WTC11 (cell line): Measurements from ENCODE around the gene DPF1. TPM values are rescaled to one million over a fixed set of nuclear protein-coding genes. Genes with fewer than 3 reads are reported as not detected.

Experiments used
- ATAC-seq: fragments of 200-7000 bp; cut with Tn5 transposase; 2 replicates; pipeline ENCODE4 v1.10.0; 2021; ENCODE audit warnings: mild to moderate bottlenecking, moderate library complexity
- CTCF ChIA-PET: fragments of 300-600 bp; sonication (Branson Sonifier 250); formaldehyde crosslinking; loops from one replicate; lab custom pipeline; 2021; ENCODE audit warnings: antibody characterized with exemption; lab: Charles Lee
- POLR2A ChIA-PET: fragments of 350-600 bp; sonication (Branson Sonifier 250); formaldehyde crosslinking; loops from one replicate; lab custom pipeline; 2021; ENCODE audit warnings: antibody characterized with exemption; lab: Charles Lee
- DNase-seq: peaks from one replicate; pipeline ENCODE4 v3.0.0; 2021; ENCODE audit warnings: low spot score
- H3K27ac Mint-ChIP-seq: 2 replicates; pipeline ENCODE4 v1.8.0; 2021; ENCODE audit warnings: mixed read lengths
- H3K27me3 Mint-ChIP-seq: 2 replicates; pipeline ENCODE4 v1.8.0; 2021; ENCODE audit warnings: low read depth, mild to moderate bottlenecking, moderate library complexity, mixed read lengths
- H3K36me3 Mint-ChIP-seq: 2 replicates; pipeline ENCODE4 v1.8.0; 2021; ENCODE audit warnings: mixed read lengths
- H3K4me1 Mint-ChIP-seq: 2 replicates; pipeline ENCODE4 v1.8.0; 2022; ENCODE audit warnings: mixed read lengths
- H3K4me3 Mint-ChIP-seq: 2 replicates; pipeline ENCODE4 v1.8.0; 2021; ENCODE audit warnings: mild to moderate bottlenecking, moderate library complexity, mixed read lengths
- H3K9me3 Mint-ChIP-seq: 2 replicates; pipeline ENCODE4 v1.8.0; 2021; ENCODE audit warnings: mixed read lengths
- AR ChIP-seq: fragments of 250-450 bp; sonication (Bioruptor Pico); IDR thresholded peaks from 2 replicates; pipeline ENCODE4 v1.9.0; 2021; ENCODE audit warnings: mild to moderate bottlenecking
- CBFB ChIP-seq: sonication (generic); formaldehyde crosslinking; IDR thresholded peaks from 2 replicates; pipeline ENCODE4 v1.8.1; 2022; ENCODE audit warnings: mild to moderate bottlenecking, low read depth, missing genetic modification reagents
- FOXP1 ChIP-seq: sonication (generic); formaldehyde crosslinking; IDR thresholded peaks from 2 replicates; pipeline ENCODE4 v1.8.0; 2022; ENCODE audit warnings: missing genetic modification reagents, mild to moderate bottlenecking, moderate library complexity, borderline replicate concordance
- FOXP4 ChIP-seq: sonication (generic); formaldehyde crosslinking; IDR thresholded peaks from 2 replicates; pipeline ENCODE4 v1.8.0; 2022; ENCODE audit warnings: mild to moderate bottlenecking, missing genetic modification reagents
- GABPB1 ChIP-seq: sonication (generic); formaldehyde crosslinking; IDR thresholded peaks from 2 replicates; pipeline ENCODE4 v1.8.1; 2023; ENCODE audit warnings: mild to moderate bottlenecking, missing genetic modification reagents
- NR2C2 ChIP-seq: sonication (generic); formaldehyde crosslinking; IDR thresholded peaks from 2 replicates; pipeline ENCODE4 v1.8.0; 2022; ENCODE audit warnings: mild to moderate bottlenecking, missing genetic modification reagents
- PRRX2 ChIP-seq: fragments of 250-450 bp; sonication (Bioruptor Pico); IDR thresholded peaks from 2 replicates; pipeline ENCODE4 v1.8.0; 2021; ENCODE audit warnings: mild to moderate bottlenecking
- SMAD4 ChIP-seq: sonication (generic); formaldehyde crosslinking; IDR thresholded peaks from 2 replicates; pipeline ENCODE4 v1.8.0; 2022; ENCODE audit warnings: mild to moderate bottlenecking, missing genetic modification reagents
- SP1 ChIP-seq: sonication (generic); formaldehyde crosslinking; conservative IDR thresholded peaks from 2 replicates; pipeline ENCODE4 v1.8.1; 2022; ENCODE audit warnings: missing genetic modification reagents
- TCF7 ChIP-seq: sonication (generic); formaldehyde crosslinking; IDR thresholded peaks from 2 replicates; pipeline ENCODE4 v1.8.0; 2022; ENCODE audit warnings: mild to moderate bottlenecking, low read depth, missing genetic modification reagents, moderate library complexity
- USF1 ChIP-seq: sonication (generic); formaldehyde crosslinking; IDR thresholded peaks from 2 replicates; pipeline ENCODE4 v1.8.0; 2022; ENCODE audit warnings: mild to moderate bottlenecking, missing genetic modification reagents
- ZBTB21 ChIP-seq: sonication (generic); formaldehyde crosslinking; IDR thresholded peaks from 2 replicates; pipeline ENCODE4 v1.8.1; 2023; ENCODE audit warnings: mild to moderate bottlenecking, missing genetic modification reagents, borderline replicate concordance
- ZNF121 ChIP-seq: sonication (generic); formaldehyde crosslinking; IDR thresholded peaks from 2 replicates; pipeline ENCODE4 v1.8.0; 2023; ENCODE audit warnings: missing genetic modification reagents
- ZNF219 ChIP-seq: sonication (generic); formaldehyde crosslinking; IDR thresholded peaks from 2 replicates; pipeline ENCODE4 v1.8.0; 2023; ENCODE audit warnings: missing genetic modification reagents, mild to moderate bottlenecking, borderline replicate concordance
- ZNF532 ChIP-seq: fragments of 250-450 bp; sonication (Bioruptor Pico); IDR thresholded peaks from 2 replicates; pipeline ENCODE4 v1.9.0; 2021; ENCODE audit warnings: mild to moderate bottlenecking, borderline replicate concordance
- ZNF671 ChIP-seq: fragments of 250-450 bp; sonication (Bioruptor Pico); IDR thresholded peaks from 2 replicates; pipeline ENCODE4 v1.8.0; 2021; ENCODE audit warnings: mild to moderate bottlenecking
- total RNA-seq: library from RNA; stranded (reverse); gene quantifications from 3 replicates; pipeline ENCODE4 v1.2.3, GENCODE V29; 2021
- TF ChIP-seq, protein P1 (sequence below): sonication (generic); formaldehyde crosslinking; IDR thresholded peaks from 2 replicates; pipeline ENCODE4 v1.8.1; 2022; ENCODE audit warnings: mild to moderate bottlenecking, missing genetic modification reagents, moderate library complexity, borderline replicate concordance
- TF ChIP-seq, protein P2 (sequence below): sonication (generic); formaldehyde crosslinking; IDR thresholded peaks from 2 replicates; pipeline ENCODE4 v1.8.0; 2023; ENCODE audit warnings: missing genetic modification reagents
- TF ChIP-seq, protein P3 (sequence below): sonication (generic); formaldehyde crosslinking; IDR thresholded peaks from 2 replicates; pipeline ENCODE4 v1.8.1; 2022; ENCODE audit warnings: low read depth, mild to moderate bottlenecking, moderate library complexity, missing genetic modification reagents, borderline replicate concordance

DPF1 gene
- total RNA-seq, 1 experiment from 2014 or later, result 6.8 TPM

GRCh38 chr19:38172001-38172400 is 52.0 kb downstream of the DPF1 start:
- no peaks in the 10 kb centered on the region for H3K9me3 Mint-ChIP-seq
- H3K27ac Mint-ChIP-seq, result peak overlapping the region; percentile 81
- no peak for TF ChIP-seq SMAD4 (CRISPR knock-in tag)
- TF ChIP-seq, protein P1, sequence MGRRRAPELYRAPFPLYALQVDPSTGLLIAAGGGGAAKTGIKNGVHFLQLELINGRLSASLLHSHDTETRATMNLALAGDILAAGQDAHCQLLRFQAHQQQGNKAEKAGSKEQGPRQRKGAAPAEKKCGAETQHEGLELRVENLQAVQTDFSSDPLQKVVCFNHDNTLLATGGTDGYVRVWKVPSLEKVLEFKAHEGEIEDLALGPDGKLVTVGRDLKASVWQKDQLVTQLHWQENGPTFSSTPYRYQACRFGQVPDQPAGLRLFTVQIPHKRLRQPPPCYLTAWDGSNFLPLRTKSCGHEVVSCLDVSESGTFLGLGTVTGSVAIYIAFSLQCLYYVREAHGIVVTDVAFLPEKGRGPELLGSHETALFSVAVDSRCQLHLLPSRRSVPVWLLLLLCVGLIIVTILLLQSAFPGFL (CRISPR knock-in tag), result no peak
- TF ChIP-seq GABPB1 (CRISPR knock-in tag), result no peak
- no peak for TF ChIP-seq CBFB
- no peak for TF ChIP-seq ZBTB21 (CRISPR knock-in tag)
- no peak for TF ChIP-seq ZNF532 (CRISPR knock-in tag)
- TF ChIP-seq ZNF671 (CRISPR knock-in tag), result no peak
- TF ChIP-seq ZNF219 (CRISPR knock-in tag), result no peak
- TF ChIP-seq USF1 (CRISPR knock-in tag), result no peak
- no peak for TF ChIP-seq NR2C2 (CRISPR knock-in tag)
- TF ChIP-seq PRRX2 (CRISPR knock-in tag), result no peak
- TF ChIP-seq, protein P2, sequence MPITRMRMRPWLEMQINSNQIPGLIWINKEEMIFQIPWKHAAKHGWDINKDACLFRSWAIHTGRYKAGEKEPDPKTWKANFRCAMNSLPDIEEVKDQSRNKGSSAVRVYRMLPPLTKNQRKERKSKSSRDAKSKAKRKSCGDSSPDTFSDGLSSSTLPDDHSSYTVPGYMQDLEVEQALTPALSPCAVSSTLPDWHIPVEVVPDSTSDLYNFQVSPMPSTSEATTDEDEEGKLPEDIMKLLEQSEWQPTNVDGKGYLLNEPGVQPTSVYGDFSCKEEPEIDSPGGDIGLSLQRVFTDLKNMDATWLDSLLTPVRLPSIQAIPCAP, result no peak
- no peak for TF ChIP-seq FOXP1
- TF ChIP-seq, protein P3, sequence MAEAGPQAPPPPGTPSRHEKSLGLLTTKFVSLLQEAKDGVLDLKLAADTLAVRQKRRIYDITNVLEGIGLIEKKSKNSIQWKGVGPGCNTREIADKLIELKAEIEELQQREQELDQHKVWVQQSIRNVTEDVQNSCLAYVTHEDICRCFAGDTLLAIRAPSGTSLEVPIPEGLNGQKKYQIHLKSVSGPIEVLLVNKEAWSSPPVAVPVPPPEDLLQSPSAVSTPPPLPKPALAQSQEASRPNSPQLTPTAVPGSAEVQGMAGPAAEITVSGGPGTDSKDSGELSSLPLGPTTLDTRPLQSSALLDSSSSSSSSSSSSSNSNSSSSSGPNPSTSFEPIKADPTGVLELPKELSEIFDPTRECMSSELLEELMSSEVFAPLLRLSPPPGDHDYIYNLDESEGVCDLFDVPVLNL (CRISPR knock-in tag), result no peak
- TF ChIP-seq FOXP4 (CRISPR knock-in tag), result no peak
- no peak for TF ChIP-seq SP1
- no peak for TF ChIP-seq ZNF121 (CRISPR knock-in tag)
- no peak for TF ChIP-seq AR (CRISPR knock-in tag)
- no peak for TF ChIP-seq TCF7 (CRISPR knock-in tag)
- DNase-seq (no peak), ATAC-seq (no peak)
- no peaks in the 10 kb centered on the region for H3K36me3 Mint-ChIP-seq
- peaks cover 25% of the 10 kb centered on the region for H3K4me1 Mint-ChIP-seq
- H3K27me3 Mint-ChIP-seq, result no peaks in the 10 kb centered on the region
- H3K4me3 Mint-ChIP-seq, result no peak overlapping the region
- ChIA-PET CTCF (interaction anchor here (0.9 to 2.8 kb wide), 2 partner anchors 30 to 37 kb away, joined by 3 to 20 read pairs; no protein-coding TSS in a partner anchor), POLR2A (interaction anchor here (0.7 to 1.4 kb wide), 2 partner anchors 11 to 435 kb away, joined by 3 read pairs; no protein-coding TSS in a partner anchor)
